AG09319 (cell line): Measurements from ENCODE around the gene NCF2.

ENCODE experiments used
- DNase-seq: peaks from one replicate; pipeline ENCODE4 v3.0.0-alpha.2; 2010; ENCODE audit warnings: low read depth; ENCODE audit errors: extremely low read depth
- CTCF ChIP-seq: IDR thresholded peaks from 2 replicates; pipeline ENCODE4 v1.5.1; 2011; ENCODE audit warnings: low read depth, mild to moderate bottlenecking, inconsistent platforms, low read length, moderate library complexity

NCF2 gene

GRCh38 chr1:183553764-183554163, 36.5 kb downstream of the NCF2 start:
- no peak for DNase-seq
- no peak for TF ChIP-seq CTCF

- DNase-seq = no peak
- no peak for TF ChIP-seq CTCF
Observed at GRCh38 chr1:183553331-183553730, 36.9 kb downstream of the NCF2 start.

DNA sequence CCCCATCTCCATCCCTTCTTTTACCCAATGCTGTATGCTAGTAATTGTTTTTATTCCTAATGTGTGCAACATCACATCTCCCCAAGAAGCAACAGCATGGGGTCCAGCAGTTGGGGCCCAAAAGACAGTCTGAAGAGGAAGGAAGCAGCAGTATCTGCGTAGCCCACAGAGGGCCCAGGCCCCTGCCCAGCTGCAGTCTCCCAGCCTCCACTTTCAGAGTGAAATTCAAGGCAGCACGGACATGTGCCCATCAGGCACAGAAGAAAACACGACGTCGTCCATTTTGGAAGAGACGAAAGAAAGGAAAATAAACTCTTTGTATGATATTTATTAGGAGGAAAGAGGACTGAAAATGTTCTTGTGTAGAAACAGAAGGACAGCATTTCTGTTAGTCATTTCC, 37.4 kb downstream of the NCF2 start:
- no peak for DNase-seq
- TF ChIP-seq CTCF = no peak

- no peak for TF ChIP-seq CTCF
- no peak for DNase-seq
Observed at GRCh38 chr1:183552441-183552840, 37.8 kb downstream of the NCF2 start.

- no peak for TF ChIP-seq CTCF
- DNase-seq = no peak
Observed at GRCh38 chr1:183551924-183552323, 38.3 kb downstream of the NCF2 start.

GRCh38 chr1:183550915-183551314, 39.3 kb downstream of the NCF2 start:
- no peak for DNase-seq
- TF ChIP-seq CTCF = no peak

- DNase-seq = no peak
- no peak for TF ChIP-seq CTCF
Observed at GRCh38 chr1:183548116-183548515, 42.1 kb downstream of the NCF2 start.
